Activated CD8-positive, alpha-beta memory T cell treated with anti-CD3 and anti-CD28 coated beads for 36 hours (primary cell): ENCODE data around the gene HGFAC. TPM values are rescaled to one million over a fixed set of nuclear protein-coding genes. Genes with fewer than 3 reads are reported as not detected.

Experiments
- CTCF ChIA-PET: fragments of 350-600 bp; sonication (Branson Sonifier 250); formaldehyde crosslinking; loops from one replicate; lab custom pipeline; 2021; ENCODE audit warnings: antibody characterized with exemption; lab: Charles Lee
- POLR2A ChIA-PET: fragments of 350-600 bp; sonication (Branson Sonifier 250); formaldehyde crosslinking; loops from one replicate; lab custom pipeline; 2021; ENCODE audit warnings: antibody characterized with exemption; lab: Charles Lee
- total RNA-seq, 2 experiments: library from RNA; stranded (reverse); gene quantifications; one replicate each; pipeline ENCODE4 v1.2.3, GENCODE V29; 2021

The HGFAC gene
- total RNA-seq, 2 experiments from 2014 or later: not detected

DNA sequence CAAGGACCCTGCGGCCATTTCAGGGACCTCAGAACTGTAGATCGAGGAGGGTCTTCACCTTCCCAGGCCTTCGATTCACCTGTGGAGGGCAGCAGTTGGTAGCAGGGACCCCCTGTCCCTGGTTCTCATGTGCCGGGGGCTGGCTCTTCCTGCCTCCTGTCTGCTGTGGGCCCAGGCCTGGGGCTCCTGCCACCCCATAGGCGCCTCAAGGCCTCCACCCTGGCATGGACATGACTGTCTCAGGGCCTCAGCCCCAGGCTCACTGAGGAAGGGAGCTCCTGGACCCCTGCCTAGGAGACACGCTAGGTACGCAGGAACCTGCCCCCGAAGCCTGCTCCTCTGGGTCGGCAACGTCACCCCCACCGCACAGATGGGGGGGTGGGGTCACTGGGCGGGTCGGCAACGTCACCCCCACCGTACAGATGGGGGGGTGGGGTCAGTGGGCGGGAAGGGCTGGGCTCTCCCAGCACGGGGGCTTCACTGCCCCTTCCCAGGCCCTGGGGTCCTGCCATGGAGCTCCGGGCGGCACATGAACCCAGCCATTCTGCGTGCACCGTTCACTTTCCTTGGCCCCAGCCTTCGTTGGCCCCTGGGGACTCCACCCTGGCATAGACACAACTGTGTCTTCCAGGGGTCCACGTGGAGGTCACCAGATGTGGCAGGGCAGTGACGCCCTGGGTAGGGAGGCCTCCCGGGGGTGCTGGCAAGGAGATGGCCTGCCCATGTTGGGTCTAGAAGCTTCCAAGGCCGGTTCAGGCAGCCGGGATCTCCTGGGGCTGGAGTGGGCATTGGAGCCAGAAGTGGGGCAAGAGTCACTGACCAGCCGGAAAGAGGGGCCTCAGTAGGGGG lies 3.5 kb upstream of the HGFAC start:
- CTCF ChIA-PET: no interaction called here
- POLR2A ChIA-PET: no interaction called here

DNA sequence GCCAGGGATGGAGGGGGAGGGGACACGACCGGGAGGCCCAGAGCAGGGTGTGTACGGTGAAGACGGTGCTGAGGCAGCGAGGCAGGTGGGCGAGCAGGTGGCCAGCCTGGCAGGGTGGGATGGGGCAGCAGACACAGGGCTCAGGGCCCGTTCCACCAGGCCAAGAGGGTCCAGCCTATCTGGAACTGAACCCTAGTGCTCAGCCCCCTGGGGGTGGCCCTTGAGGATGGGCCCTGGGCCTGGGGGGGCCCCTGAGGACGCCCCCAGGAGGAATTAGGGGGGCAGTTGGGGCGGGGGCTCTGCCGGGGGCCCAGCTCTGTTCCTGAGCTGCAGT lies 3.0 kb upstream of the HGFAC start:
- ChIA-PET CTCF (no interaction called here), POLR2A (no interaction called here)

- POLR2A ChIA-PET: no interaction called here
Measured at GRCh38 chr4:3439391-3439790, 2.4 kb upstream of the HGFAC start.

DNA sequence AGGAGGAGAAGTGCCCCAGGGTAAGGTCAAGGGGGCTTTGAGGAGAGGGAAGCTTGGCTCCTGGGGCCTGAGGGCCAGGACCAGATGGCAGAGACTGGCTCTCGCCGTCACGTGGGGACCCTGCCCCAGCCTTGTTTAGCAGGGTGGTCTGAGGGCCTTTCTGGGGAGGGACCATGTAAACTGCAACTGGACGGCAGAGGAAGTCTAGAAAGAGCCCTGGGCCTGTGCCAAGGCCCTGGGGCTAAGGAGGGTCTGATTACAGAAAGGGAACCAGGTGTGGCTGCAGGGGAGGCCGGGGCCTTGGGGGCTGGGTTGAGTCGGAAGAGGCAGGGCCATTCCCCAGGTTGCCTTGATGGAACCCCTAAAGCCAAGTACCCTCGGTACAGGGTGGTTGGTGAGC lies 1.8 kb upstream of the HGFAC start:
- POLR2A ChIA-PET: no interaction called here
- CTCF ChIA-PET: no interaction called here

More at GRCh38 chr4:3439391-3439790, 2.4 kb upstream of the HGFAC start:
- CTCF ChIA-PET: no interaction called here

DNA sequence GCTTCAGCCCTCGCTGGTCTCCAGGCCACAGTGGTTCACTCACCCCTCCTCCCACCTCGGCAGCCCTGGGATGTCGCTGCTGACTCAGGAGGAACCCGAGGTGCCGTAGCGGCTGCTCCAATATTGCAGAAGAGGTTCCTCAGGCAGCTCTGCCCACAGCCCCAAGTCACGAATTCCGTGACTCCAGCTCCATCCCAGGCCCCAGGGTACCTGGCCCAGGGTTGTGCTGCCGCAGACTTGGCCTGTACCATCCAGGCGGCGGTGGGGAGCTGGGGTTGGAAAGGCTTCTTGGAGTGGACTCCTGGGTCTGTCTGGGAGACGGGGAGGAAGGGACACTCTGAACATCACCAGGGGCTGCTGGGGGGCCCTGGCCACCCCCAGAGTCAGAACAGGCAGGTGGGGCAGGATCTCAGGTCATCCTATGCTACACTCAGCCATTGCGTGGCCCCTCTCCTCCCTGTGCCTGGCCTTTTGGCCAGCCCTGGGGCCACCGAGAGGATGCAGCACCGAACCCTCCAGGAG lies 728 bp upstream of the HGFAC start:
- CTCF ChIA-PET: no interaction called here
- POLR2A ChIA-PET: no interaction called here

DNA sequence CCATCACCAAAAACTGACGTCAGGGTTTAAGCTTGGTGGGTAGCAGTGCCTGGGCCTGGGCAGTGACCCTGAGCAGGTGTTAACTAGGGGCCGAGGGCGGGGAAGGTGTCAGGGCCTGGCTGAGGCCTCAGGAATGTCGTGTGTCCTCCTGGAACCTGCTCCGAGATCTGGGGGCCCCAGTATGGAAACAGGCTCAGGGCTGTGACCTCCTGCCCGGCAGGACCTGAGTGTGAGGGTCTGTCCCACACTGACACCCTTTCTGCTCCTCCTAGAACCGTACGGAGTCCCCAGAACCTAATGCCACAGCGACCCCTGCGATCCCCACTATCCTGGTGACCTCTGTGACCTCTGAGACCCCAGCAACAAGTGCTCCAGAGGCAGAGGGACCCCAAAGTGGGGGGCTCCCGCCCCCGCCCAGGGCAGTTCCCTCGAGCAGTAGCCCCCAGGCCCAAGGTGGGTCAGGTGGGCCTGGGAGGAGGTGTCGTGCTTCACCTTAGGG lies 741 bp downstream of the HGFAC start:
- ChIA-PET CTCF (interaction anchor here (0.6 to 1.4 kb wide), 5 partner anchors 9 to 252 kb away, joined by 3 to 5 read pairs (median 3); no protein-coding TSS in a partner anchor), POLR2A (no interaction called here)

DNA sequence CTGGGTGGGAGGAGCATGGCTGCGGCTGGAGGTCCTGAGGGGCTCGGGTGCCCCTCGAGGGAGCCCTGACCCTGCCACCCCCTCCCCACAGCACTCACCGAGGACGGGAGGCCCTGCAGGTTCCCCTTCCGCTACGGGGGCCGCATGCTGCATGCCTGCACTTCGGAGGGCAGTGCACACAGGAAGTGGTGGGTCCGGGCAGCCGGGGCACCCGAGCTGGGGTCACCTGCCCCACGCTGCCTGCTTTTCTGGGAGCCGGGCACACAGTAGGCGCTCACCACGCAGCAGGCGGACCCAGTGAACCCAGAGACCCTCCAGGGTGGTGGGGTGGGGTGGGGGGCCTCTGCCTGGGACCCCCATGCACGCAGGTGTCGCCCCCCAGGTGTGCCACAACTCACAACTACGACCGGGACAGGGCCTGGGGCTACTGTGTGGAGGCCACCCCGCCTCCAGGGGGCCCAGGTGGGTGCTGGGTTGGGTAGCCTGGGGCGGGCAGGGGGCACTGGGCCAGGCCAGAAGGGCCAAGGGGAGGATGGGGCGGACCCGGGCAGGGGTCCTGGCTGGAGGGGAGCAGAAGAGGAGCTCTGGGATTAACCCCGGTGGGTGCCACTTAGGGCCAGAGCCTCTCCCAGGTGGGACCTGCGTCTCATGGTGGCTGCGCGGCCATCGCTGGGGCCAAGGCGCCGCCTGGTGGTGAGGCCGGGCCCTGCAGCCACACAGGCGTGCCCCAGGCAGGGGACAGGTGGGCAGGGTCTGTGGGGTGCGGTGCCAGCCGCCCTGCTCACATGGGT lies 1.4 kb downstream of the HGFAC start:
- ChIA-PET POLR2A (no interaction called here), CTCF (interaction anchor here (0.6 to 1.6 kb wide), 11 partner anchors 8 to 401 kb away, joined by 3 to 5 read pairs (median 3); no protein-coding TSS in a partner anchor)

DNA sequence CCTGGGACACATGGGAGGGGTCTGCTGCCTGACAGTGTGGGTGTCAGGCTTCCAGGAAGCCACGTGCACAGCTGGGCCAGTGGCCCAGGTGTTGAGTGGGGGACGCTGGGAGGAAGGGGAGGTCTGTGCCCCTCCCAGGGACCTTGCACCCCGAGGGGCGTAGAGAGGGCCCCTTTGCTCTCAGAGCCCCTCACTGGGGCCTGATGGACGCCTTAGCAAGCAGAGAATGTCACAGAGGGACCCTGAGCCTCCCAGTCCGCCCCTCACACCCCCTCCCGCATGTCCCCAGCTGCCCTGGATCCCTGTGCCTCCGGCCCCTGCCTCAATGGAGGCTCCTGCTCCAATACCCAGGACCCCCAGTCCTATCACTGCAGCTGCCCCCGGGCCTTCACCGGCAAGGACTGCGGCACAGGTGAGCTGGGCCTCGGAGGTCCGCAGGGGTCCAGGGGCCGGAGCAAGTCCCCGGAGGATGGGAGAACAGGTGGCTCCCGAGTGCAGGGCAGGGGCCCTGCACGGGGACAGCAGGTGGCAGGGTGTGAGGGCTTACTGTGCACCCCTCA lies 2.1 kb downstream of the HGFAC start:
- ChIA-PET CTCF (interaction anchor here (0.9 to 1.8 kb wide), 7 partner anchors 8 to 336 kb away, joined by 3 to 6 read pairs (median 4); no protein-coding TSS in a partner anchor), POLR2A (no interaction called here)

DNA sequence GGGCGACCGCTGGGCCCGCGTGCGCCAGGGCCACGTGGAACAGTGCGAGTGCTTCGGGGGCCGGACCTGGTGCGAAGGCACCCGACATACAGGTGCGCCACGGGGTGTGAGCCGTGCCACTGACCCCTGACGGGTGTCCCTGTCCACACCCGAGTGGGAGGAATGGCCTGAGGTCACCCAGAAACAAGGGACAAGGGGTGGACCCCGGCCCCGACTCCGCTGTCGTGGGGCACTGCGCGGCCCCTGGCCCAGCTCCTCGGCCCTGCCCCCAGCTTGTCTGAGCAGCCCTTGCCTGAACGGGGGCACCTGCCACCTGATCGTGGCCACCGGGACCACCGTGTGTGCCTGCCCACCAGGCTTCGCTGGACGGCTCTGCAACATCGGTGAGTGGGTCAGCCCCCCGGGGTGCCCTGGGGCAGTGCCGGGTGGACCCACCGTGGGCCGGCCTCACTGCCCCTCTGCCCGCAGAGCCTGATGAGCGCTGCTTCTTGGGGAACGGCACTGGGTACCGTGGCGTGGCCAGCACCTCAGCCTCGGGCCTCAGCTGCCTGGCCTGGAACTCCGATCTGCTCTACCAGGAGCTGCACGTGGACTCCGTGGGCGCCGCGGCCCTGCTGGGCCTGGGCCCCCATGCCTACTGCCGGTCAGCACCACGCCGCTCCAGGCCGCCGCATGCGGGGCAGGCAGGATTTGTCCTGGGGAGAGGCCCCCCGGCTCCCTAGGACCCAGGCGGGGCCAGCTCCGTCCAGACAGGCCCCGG lies 2.8 kb downstream of the HGFAC start:
- ChIA-PET POLR2A (no interaction called here), CTCF (interaction anchor here (0.8 to 1.8 kb wide), 3 partner anchors 19 to 337 kb away, joined by 3 to 6 read pairs (median 3); no protein-coding TSS in a partner anchor)

DNA sequence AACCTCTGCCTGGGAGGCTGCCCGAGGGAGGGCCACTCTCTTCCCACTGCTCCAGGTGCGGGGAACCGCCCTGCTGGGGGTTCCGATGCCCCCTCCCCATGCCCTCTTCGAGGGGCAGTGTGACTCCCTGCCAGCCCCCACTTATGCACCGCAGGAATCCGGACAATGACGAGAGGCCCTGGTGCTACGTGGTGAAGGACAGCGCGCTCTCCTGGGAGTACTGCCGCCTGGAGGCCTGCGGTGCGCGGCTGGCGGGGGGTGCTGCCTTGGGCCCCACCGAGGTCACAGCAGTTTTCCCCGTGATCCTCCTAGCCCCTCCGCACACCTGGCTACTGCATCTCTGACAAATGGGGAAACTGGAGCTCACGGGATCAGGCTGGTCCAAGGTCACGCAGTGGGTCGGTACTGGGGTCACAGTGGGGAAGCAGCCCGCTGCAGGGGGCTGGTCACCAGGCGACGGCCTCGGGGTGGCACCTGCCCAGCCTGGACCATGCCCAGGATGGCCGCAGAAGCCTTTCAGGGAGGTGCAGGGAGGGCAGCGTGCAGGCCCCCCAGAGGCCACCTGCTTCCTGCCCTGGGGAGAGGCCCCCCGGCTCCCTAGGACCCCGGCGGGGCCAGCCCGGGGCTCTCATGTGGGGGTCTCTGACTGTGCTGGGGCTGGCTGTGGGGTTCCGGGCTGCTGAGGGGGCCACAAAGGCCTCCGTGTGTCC lies 3.5 kb downstream of the HGFAC start:
- ChIA-PET CTCF (interaction anchor here (0.8 to 1.8 kb wide), 3 partner anchors 18 to 338 kb away, joined by 3 to 6 read pairs (median 3); no protein-coding TSS in a partner anchor), POLR2A (no interaction called here)

DNA sequence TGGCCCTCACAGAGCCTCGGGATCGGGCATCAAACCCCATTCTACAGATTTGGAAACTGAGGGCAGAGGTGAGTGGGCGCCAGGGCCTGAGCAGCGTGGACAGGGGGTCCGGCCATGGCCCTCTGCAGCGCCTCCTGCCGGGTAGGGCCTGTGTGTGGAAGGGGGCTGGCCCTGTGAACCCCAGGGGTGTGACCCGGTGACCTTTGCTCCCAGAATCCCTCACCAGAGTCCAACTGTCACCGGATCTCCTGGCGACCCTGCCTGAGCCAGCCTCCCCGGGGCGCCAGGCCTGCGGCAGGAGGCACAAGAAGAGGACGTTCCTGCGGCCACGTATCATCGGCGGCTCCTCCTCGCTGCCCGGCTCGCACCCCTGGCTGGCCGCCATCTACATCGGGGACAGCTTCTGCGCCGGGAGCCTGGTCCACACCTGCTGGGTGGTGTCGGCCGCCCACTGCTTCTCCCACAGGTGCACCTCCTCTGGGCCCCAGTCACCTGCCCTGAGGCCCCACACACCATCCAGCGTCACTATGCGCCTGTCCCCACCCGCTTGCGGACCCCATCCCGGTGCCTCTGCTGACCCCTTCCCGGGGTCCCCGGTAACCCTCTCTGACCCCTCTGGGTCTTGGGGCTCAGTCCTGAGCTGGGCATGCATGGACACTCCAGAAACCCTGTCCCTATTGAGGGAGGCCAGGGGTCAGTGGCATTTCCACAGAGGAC lies 4.2 kb downstream of the HGFAC start:
- CTCF ChIA-PET: no interaction called here
- POLR2A ChIA-PET: no interaction called here

GRCh38 chr4:3446631-3447320 lies 5.0 kb downstream of the HGFAC start:
- ChIA-PET POLR2A (no interaction called here), CTCF (no interaction called here)

GRCh38 chr4:3447431-3448395 lies 5.9 kb downstream of the HGFAC start:
- CTCF ChIA-PET: no interaction called here

GRCh38 chr4:3449047-3449573 lies 7.3 kb downstream of the HGFAC start:
- CTCF ChIA-PET: no interaction called here
- POLR2A ChIA-PET: interaction anchor here (0.6 kb wide), 1 partner anchor 89 kb away, joined by 8 read pairs; no protein-coding TSS in a partner anchor

More at GRCh38 chr4:3447431-3448395, 5.9 kb downstream of the HGFAC start:
- POLR2A ChIA-PET: no interaction called here
